ENCODE data around the gene CDC42BPB.
"Not testable (repeated sequence)": the region's sequence is repeated elsewhere in the genome, so short reads cannot be mapped to it uniquely, and the experiment has no call there.

The CDC42BPB gene

DNA sequence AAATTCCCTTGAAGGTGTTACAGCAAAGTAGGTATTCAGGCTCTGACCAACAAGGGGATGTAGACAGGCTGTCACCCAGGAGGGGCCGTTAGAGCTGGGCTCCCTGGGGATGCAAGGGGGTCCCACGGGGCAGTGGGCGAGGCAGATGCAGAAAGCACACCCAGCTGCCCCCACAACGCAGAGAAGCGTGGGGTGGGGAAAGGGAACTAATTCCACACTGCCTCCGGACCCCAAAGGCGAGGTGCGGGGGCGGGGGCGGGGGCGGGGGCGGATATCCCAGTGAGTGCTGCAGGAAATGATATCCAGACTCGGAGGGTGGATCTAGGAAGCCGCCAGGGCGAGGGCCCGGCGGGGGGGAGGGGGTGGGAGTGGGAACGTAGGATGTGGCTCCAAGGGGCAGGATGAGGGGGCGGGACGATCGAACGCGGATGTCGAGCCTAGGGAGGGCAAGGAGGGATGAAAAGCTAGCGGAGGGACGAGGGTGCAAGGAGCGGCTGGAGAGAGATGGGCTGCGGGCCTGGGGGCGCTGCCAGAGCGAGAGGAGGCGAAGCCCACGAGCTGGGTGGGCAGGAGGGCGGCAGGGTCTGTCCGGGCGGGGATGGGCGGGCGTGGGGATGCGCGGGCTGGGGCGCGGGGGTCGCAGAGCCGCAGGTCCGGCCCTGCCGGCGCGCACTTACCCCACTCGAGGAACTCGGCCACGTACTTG, 874 bp downstream of the CDC42BPB start:
- in situ Hi-C loops (cut with MboI; ENCODE audit: low sequenced_read_pairs) = no loop called here

GRCh38 chr14:103055695-103056094, 1.7 kb downstream of the CDC42BPB start:
- in situ Hi-C loops (cut with MboI; ENCODE audit: low sequenced_read_pairs) = no loop called here

GRCh38 chr14:103052407-103052806, 4.9 kb downstream of the CDC42BPB start:
- in situ Hi-C loops (cut with MboI; ENCODE audit: low sequenced_read_pairs) = no loop called here

DNA sequence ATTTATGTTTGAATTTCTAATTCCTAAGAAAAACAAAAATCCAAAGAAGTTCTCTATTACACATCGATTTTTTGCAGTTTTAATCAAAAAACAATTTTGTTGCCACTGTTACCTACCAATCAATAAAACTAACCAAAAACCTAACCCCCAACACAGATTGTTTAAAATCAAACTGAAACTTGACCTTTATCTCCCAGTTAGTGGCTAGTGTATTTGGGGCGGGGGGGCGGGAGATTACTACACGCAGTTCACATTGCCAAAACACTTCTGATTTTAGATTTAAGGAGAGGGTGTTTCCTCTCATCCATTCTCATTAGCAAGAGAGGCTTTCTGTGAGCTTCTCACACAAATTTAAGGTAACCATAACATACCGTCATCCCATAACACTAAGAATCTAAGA, 6.4 kb downstream of the CDC42BPB start:
- in situ Hi-C loops (cut with MboI; ENCODE audit: low sequenced_read_pairs) = no loop called here

GRCh38 chr14:103047453-103047852, 9.9 kb downstream of the CDC42BPB start:
- in situ Hi-C loops (cut with MboI; ENCODE audit: low sequenced_read_pairs) = not testable (repeated sequence)

- in situ Hi-C loops (cut with MboI; ENCODE audit: low sequenced_read_pairs) = no loop called here
These were observed 11.9 kb downstream of the CDC42BPB start for GRCh38 chr14:103045371-103045869.

- in situ Hi-C loops (cut with MboI; ENCODE audit: low sequenced_read_pairs) = no loop called here
These were observed 13.9 kb downstream of the CDC42BPB start for GRCh38 chr14:103043257-103044015.

DNA sequence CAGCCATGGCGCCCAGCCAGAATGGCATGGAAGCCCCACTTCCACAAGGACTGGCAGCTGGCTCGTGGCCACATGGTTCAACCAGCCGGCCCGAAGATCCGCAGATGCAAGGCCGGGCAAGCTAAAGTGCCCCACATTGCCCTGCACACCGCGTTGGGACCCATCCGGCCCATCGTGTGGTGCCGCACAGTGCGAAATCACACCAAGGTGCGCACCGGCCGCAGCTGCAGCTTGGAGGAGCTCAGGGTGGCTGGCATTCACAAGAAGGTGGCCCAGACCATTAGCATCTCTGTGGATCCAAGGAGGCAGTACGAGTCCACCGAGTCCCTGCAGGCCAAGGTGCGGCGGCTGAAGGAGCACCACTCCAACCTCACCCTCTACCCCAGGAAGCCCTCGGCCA, 15.9 kb downstream of the CDC42BPB start:
- in situ Hi-C loops (cut with MboI; ENCODE audit: low sequenced_read_pairs) = no loop called here

DNA sequence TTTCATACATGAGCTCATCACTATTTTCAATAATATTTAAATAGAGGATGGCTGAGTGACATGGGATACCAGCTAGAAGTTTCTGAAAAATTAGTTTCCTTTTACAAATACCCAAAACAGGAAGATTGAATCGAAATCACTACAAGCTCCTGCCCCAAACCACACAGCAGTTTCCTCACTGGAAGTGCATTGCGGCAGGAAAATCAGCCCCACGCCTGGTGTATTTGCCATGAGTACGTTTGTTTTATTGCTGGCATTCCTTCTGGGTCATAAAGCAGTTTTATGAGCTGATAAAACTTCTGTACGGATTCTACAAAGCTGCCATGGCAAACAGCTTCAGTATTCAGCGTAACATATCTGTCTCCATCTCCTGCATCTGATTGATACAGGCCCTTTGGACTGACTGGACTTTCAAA, 23.7 kb downstream of the CDC42BPB start:
- in situ Hi-C loops (cut with MboI; ENCODE audit: low sequenced_read_pairs) = no loop called here

DNA sequence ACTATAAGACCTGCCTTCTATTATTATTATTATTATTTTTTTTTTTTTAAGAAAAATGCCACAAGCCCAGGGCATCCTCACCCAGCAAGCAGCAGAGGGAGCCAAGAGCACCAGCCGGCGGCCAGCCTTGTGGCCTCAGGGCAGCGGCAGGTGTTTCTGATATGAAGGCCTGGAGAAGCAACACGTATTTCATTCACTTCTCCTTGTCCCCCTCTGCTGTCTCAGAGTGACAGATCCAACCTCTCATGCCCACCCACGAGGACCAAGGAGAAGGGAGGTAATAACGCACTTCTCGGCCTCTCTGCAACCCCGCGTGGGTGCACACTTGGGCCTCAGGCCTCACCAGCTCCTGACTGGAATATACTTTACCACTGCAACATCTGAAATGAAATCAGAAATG, 25.4 kb downstream of the CDC42BPB start:
- in situ Hi-C loops (cut with MboI; ENCODE audit: low sequenced_read_pairs) = no loop called here

- in situ Hi-C loops (cut with MboI; ENCODE audit: low sequenced_read_pairs) = no loop called here
These were observed 25.8 kb downstream of the CDC42BPB start for GRCh38 chr14:103031566-103031911.

DNA sequence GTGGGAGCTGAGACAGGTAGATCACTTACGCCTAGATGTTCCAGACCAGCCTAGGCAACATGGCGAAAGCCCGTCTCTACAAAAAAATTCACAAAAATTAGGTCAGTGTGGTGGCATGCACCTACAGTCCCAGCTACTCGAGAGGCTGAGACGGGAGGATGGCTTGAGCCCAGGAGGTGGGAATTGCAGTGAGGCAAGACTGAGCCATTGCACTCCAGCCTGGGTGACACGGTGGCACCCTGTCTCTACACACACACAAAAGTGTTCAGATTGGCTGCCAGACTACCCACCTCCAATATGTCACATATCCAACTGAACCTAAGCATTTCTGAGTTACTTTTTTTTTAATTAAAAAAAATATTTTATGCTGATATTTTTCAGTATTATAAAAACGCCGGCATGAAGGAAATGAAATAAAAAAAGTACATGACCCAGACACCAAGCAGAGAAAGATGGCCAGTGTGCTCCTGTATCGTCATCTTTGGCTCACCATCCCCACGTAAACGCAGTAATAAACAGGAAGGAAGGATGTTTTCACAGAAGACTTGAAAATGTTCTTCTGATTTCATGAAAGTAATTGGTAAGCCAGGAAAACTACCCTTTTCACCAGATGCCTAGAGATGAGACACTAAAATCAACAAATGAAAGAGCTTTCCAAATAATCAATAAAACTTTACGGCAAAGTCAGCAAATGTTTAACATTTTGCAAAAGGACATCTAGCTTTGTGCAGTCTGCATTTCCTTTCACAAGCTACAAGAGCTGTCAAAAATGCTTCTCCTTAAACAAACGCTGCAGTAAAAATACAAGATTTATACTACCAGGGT, 26.4 kb downstream of the CDC42BPB start:
- in situ Hi-C loops (cut with MboI; ENCODE audit: low sequenced_read_pairs) = no loop called here

DNA sequence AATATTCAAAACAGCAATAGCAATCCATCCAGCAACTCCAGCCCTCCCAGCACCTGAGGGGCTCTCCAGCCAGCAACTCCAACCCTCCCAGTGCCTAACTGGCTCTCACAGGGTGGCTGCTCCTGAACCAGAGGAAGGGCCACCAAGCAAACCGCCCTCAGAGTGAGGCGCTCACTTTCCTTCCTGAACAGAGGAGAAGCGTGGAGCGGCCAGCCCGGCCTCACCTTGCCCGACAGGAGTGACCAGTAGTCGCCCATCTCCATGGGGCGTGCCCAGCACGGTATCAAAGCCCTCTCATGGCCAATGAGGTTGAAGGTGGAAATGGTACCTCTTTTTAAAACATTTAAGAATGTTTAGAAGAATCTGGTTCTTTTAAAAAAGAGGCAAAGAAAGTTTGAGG, 27.4 kb downstream of the CDC42BPB start:
- in situ Hi-C loops (cut with MboI; ENCODE audit: low sequenced_read_pairs) = no loop called here

GRCh38 chr14:103028772-103029171, 28.6 kb downstream of the CDC42BPB start:
- in situ Hi-C loops (cut with MboI; ENCODE audit: low sequenced_read_pairs) = no loop called here

- in situ Hi-C loops (cut with MboI; ENCODE audit: low sequenced_read_pairs) = no loop called here
These were observed 29.1 kb downstream of the CDC42BPB start for GRCh38 chr14:103028161-103028767.

GRCh38 chr14:103027451-103027850, 29.9 kb downstream of the CDC42BPB start:
- in situ Hi-C loops (cut with MboI; ENCODE audit: low sequenced_read_pairs) = no loop called here

DNA sequence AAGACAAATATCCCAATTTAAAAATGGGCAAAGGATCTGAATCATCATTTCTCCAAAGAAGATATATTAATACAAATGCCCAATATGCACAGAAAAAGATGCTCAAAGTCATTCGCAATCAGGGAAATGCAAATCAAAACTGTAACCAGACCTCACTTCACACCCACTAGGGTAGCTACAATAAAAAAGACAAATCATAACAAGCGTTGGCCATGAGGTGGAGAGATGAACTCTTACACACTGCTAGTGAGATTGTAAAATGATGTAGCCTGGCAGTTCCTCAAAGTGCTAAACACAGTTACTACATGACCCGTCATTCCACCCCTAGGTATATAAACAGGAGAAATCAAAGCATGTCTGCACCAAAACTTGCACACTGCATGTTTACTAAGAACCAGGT, 30.4 kb downstream of the CDC42BPB start:
- in situ Hi-C loops (cut with MboI; ENCODE audit: low sequenced_read_pairs) = no loop called here

GRCh38 chr14:103026196-103026595, 31.2 kb downstream of the CDC42BPB start:
- in situ Hi-C loops (cut with MboI; ENCODE audit: low sequenced_read_pairs) = not testable (repeated sequence)

GRCh38 chr14:103023881-103024473, 33.4 kb downstream of the CDC42BPB start:
- in situ Hi-C loops (cut with MboI; ENCODE audit: low sequenced_read_pairs) = no loop called here

DNA sequence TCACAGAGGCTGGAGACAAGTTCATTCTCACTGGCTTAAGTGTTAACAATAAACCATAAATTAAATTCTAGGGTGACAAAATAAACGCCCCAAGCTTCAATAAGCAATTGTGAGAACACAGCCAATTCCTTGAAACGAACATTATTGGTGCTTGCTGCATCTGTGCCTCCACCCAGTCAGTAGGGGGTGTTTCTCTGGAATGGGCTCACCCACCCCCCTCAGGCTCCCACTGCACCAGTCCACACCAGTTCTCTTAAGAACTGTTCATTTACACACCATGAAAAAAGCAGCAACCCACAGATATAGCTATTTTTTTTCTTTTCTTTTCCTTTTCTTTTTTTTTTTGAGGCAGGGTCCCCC, 34.7 kb downstream of the CDC42BPB start:
- in situ Hi-C loops (cut with MboI; ENCODE audit: low sequenced_read_pairs) = no loop called here

Data from HL-60/S4 treated with retinoic acid at 250 ng/mL for 4 days and 3 days (cell line).